ENCODE measurements around the gene DCAF15. TPM values are rescaled to one million over a fixed set of nuclear protein-coding genes. Genes with fewer than 3 reads are reported as not detected.
"Not testable (repeated sequence)": the region's sequence is repeated elsewhere in the genome, so short reads cannot be mapped to it uniquely, and the experiment has no call there.

The DCAF15 gene
- total RNA-seq, 2 experiments from 2014 or later = 51.3 to 51.9 TPM

DNA sequence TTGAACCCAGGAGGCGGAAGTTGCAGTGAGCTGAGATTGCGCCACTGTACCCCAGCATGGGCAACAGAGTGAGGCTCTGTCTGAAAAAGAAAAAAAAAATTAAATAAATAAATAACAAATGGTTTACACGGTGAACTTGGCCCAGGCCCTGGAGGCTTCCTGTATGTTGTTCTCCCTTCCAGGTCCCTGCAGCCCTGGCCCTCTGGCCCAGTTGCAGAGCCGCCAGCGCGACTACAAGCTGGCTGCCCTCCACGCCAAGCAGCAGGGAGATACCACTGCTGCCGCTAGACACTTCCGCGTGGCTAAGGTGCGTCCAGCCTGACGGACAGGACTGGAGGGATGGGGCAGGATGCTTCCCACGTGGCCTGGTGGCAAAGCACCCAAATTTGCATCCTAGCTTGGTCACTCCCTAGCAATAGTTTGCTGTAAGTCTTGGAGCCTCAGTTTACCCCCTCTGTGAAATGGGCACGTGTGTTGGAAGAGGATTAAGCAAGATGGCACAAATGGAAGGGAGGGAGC lies 34.4 kb upstream of the DCAF15 start:
- H3K36me3 Mint-ChIP-seq (ENCODE audit: low read depth) = peaks cover 31% of the 10 kb centered on the region
- no peak overlapping the region for H3K4me3 Mint-ChIP-seq
- ChIA-PET POLR2A (interaction anchor here (1.0 to 1.9 kb wide), 2 partner anchors 36 to 57 kb away, joined by 3 read pairs; no protein-coding TSS in a partner anchor), CTCF (no interaction called here)
- no peak overlapping the region for H3K27ac Mint-ChIP-seq
- peaks cover 2% of the 10 kb centered on the region for H3K4me1 Mint-ChIP-seq (ENCODE audit: low read depth)
- DNase-seq (no peak), ATAC-seq (no peak)
- intact Hi-C loops (cut with micrococcal nuclease) = no loop called here
- peaks cover 5% of the 10 kb centered on the region for H3K9me3 Mint-ChIP-seq
- no peaks in the 10 kb centered on the region for H3K27me3 Mint-ChIP-seq
- no peak for TF ChIP-seq CTCF (IDR thresholded peaks at IDR 0.05)

DNA sequence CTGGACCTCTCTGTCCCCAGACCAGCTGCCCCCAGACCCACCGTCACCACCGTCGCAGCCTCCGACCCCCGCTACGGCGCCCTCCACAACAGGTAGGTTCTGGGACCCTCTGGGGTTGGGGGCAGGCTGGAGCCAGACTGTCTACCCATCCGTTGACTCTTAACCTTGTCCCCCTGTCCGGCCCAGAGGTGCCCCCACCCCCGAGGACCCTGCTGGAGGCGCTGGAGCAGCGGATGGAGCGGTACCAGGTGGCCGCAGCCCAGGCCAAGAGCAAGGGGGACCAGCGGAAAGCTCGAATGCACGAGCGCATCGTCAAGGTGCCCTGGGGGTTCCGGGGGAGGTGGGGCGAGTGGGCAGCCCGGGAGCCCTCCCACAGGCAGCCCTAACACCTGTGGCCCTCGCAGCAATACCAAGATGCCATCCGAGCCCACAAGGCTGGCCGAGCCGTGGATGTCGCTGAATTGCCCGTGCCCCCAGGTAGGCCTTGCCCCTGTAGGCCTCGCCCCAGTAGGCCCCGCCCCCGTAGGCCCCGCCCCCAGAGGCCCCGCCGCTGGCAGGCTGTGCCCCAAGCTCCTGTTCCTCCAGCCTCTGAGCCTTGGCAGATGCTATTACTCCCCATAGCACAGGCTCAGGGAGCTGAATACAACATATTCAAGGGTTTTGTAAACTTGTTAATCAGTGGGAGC lies 33.4 kb upstream of the DCAF15 start:
- H3K36me3 Mint-ChIP-seq (ENCODE audit: low read depth) = peaks cover 38% of the 10 kb centered on the region
- no peaks in the 10 kb centered on the region for H3K27me3 Mint-ChIP-seq
- DNase-seq (no peak), ATAC-seq (no peak)
- intact Hi-C loops (cut with micrococcal nuclease) = no loop called here
- peaks cover 5% of the 10 kb centered on the region for H3K9me3 Mint-ChIP-seq
- H3K27ac Mint-ChIP-seq = no peak overlapping the region
- peaks cover 2% of the 10 kb centered on the region for H3K4me1 Mint-ChIP-seq (ENCODE audit: low read depth)
- POLR2A ChIA-PET = interaction anchor here (1.9 kb wide), 1 partner anchor 58 kb away, joined by 3 read pairs; no protein-coding TSS in a partner anchor
- no peak overlapping the region for H3K4me3 Mint-ChIP-seq
- no peak for TF ChIP-seq CTCF (IDR thresholded peaks at IDR 0.05)
- CTCF ChIA-PET = no interaction called here

DNA sequence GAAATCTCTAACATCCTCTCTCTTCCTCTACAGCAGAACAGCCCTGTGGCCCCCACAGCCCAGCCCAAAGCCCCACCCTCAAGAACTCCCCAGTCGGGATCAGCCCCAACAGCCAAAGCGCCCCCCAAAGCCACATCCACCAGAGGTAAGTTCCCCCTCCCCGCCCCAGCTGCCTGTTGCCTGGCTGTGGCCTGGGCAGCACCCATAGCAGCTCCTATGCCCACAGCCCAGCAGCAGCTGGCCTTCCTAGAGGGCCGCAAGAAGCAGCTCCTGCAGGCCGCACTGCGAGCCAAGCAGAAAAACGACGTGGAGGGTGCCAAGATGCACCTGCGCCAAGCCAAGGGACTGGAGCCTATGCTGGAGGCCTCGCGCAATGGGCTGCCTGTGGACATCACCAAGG lies 31.8 kb upstream of the DCAF15 start:
- DNase-seq = no peak
- intact Hi-C loops (cut with micrococcal nuclease) = no loop called here
- H3K4me1 Mint-ChIP-seq (ENCODE audit: low read depth) = peaks cover 2% of the 10 kb centered on the region
- no peak for TF ChIP-seq CTCF (IDR thresholded peaks at IDR 0.05)
- peaks cover 5% of the 10 kb centered on the region for H3K9me3 Mint-ChIP-seq
- ChIA-PET CTCF (interaction anchor here (1.4 kb wide), 1 partner anchor 138 kb away, joined by 3 read pairs; no protein-coding TSS in a partner anchor), POLR2A (interaction anchor here (0.7 to 1.4 kb wide), 2 partner anchors 42 to 132 kb away, joined by 3 read pairs; no protein-coding TSS in a partner anchor)
- ATAC-seq = no peak
- peaks cover 39% of the 10 kb centered on the region for H3K36me3 Mint-ChIP-seq (ENCODE audit: low read depth)
- no peaks in the 10 kb centered on the region for H3K27me3 Mint-ChIP-seq
- no peak overlapping the region for H3K27ac Mint-ChIP-seq
- H3K4me3 Mint-ChIP-seq = no peak overlapping the region

DNA sequence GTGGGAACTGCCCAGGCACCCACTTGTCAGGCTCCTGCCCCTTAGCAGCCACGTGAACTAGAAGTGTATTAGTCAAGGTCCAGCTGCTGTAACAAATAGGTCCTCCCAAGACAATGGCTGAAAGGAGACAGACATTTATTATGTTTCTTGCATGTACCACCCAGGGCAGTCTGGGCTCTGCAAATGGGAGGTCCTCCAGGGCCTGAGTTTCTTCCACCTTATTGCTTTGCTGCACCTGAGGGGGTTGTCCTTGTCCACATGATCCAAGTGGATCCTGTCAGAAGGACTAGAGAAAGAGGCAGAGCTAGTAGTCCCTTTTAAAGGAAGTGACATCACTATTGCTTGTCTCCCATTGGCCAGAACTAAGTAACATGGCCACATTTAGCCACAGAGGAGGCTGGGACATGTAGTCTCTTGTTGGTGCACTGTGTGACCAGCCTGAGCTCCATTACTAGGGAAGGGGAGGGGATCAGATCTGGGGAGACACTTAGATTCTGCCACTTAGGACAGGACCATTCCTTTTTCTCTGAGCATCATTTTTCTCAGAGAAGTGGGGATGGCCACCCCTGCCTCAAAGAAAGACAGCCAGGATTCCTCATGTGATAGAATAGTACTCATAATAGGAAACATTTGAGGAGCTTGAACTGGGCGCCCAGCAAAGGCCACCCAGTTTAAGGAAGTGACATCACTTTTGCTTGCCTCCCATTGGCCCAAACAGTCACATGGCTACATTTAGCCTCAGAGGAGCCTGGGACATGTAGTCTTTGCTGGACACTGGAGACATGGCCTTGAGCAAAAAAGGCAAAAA lies 31.2 kb upstream of the DCAF15 start:
- no peak for TF ChIP-seq CTCF (IDR thresholded peaks at IDR 0.05)
- intact Hi-C loops (cut with micrococcal nuclease) = no loop called here
- Mint-ChIP-seq H3K27ac (peak overlapping the region; percentile 5), H3K9me3 (peaks cover 5% of the 10 kb centered on the region), H3K4me1 (ENCODE audit: low read depth) (peaks cover 2% of the 10 kb centered on the region), H3K27me3 (no peaks in the 10 kb centered on the region), H3K36me3 (ENCODE audit: low read depth) (peaks cover 39% of the 10 kb centered on the region), H3K4me3 (no peak overlapping the region)
- peak; percentile 66 for DNase-seq
- ATAC-seq = peak; percentile 91
- CTCF ChIA-PET = interaction anchor here (0.7 to 1.4 kb wide), 3 partner anchors 18 to 150 kb away, joined by 3 read pairs; no protein-coding TSS in a partner anchor
- POLR2A ChIA-PET = interaction anchor here (0.7 to 1.4 kb wide), 2 partner anchors 41 to 131 kb away, joined by 3 read pairs; no protein-coding TSS in a partner anchor

DNA sequence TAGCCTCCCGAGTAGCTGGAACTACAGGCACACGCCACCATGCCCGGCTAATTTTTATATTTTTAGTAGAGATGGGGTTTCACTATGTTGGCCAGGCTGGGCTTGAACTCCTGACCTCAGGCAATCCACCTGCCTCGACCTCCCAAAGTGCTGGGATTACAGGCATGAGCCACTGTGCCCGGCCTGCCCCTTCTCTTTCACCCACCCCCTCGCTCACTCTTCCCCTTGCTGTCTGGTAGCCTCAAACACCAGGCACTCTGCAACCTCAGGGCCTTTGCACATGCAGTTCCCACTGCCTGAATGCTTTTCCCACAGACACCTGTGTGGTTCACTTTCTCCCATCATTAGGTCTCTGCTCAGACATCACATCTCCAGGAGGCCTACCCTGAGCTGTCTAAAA lies 30.2 kb upstream of the DCAF15 start:
- H3K27me3 Mint-ChIP-seq; H3K27ac Mint-ChIP-seq; H3K4me1 Mint-ChIP-seq (ENCODE audit: low read depth); ATAC-seq; H3K4me3 Mint-ChIP-seq; H3K9me3 Mint-ChIP-seq; DNase-seq; intact Hi-C loops (cut with micrococcal nuclease): not testable (repeated sequence)
- CTCF ChIA-PET = interaction anchor here (0.7 to 1.4 kb wide), 2 partner anchors 19 to 137 kb away, joined by 3 read pairs; no protein-coding TSS in a partner anchor
- H3K36me3 Mint-ChIP-seq (ENCODE audit: low read depth) = peaks cover 39% of the 10 kb centered on the region
- POLR2A ChIA-PET = interaction anchor here (1.4 kb wide), 1 partner anchor 130 kb away, joined by 3 read pairs; no protein-coding TSS in a partner anchor
